HG03064 (cell line): ENCODE results near the gene PRKCSH.

Experiments
- ATAC-seq: cut with Tn5 transposase; IDR thresholded peaks from one replicate; pipeline ENCODE4 v1.9.1; 2021; ENCODE audit warnings: low read depth; ENCODE audit not compliant: unreplicated experiment

Gene PRKCSH

DNA sequence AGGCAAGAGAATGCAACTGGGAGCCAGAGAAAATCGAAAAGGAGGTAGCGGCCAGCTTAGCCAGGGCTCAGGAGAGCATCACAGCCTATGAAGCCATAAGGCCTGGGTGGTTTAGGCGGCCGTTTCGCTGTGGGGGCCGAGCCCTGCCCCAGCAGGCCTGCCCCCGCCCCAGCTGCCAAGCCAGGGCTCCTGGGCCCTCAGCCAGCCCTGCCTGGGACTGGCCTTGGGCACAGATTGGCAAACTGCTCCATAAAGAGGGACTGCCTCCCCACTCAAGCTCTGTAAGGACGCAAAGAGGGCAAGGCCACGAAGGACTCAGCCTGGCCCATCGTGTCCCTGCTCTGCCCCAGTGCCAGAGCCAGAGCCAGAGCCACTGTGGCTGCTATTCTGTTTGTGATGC lies 60.0 kb downstream of the PRKCSH start:
- no peak for ATAC-seq

- no peak for ATAC-seq
Observed at GRCh38 chr19:11495885-11496284, 60.5 kb downstream of the PRKCSH start.

GRCh38 chr19:11496391-11497163 lies 61.1 kb downstream of the PRKCSH start:
- no peak for ATAC-seq

- ATAC-seq = no peak
Observed at GRCh38 chr19:11499220-11499726, 63.8 kb downstream of the PRKCSH start.

- ATAC-seq = no peak
Observed at GRCh38 chr19:11499890-11500420, 64.5 kb downstream of the PRKCSH start.
